ENCODE results near the gene MRPL40. TPM values are rescaled to one million over a fixed set of nuclear protein-coding genes. Genes with fewer than 3 reads are reported as not detected.

Gene MRPL40
- total and polyA plus RNA-seq, 10 of the 15 experiments (the other 5 are each of a cell fraction or from before 2014, with no cell fraction given): 41.2 to 207 (median 69.1) TPM

GRCh38 chr22:19431649-19432132 lies 654 bp upstream of the MRPL40 start, which contains the start of gene HIRA (continued):
- no peak for TF ChIP-seq PRDM15 (CRISPR knock-in tag; IDR thresholded peaks at IDR 0.05)
- no peak for TF ChIP-seq PAX8 (IDR thresholded peaks at IDR 0.05)
- no peak for TF ChIP-seq SMAD1 (IDR thresholded peaks at IDR 0.05; ENCODE audit: low read depth, partially characterized antibody)
- TF ChIP-seq ZNF207 (IDR thresholded peaks at IDR 0.05; ENCODE audit: borderline replicate concordance): peak; percentile 72; the same call in 1 of the 2 replicates
- peak; percentile 28; the same call in 1 of the 2 replicates for TF ChIP-seq NR2F1 (conservative IDR thresholded peaks at IDR 0.05)
- TF ChIP-seq RELB (IDR thresholded peaks at IDR 0.05; ENCODE audit: low read depth): no peak
- peak; percentile 41 to 48; a peak in 2 of 3 replicates for TF ChIP-seq EGR1 (IDR thresholded peaks at IDR 0.05; ENCODE audit: borderline replicate concordance in 1 of 2, low read depth in 2 of 2, low read length in 2 of 2)
- peak; percentile 49 for TF ChIP-seq SP1 (IDR thresholded peaks at IDR 0.05; ENCODE audit: low read depth, low read length)
- no peak for TF ChIP-seq FOXK2 (IDR thresholded peaks at IDR 0.05)
- TF ChIP-seq SUPT20H (IDR thresholded peaks at IDR 0.05; ENCODE audit: borderline replicate concordance, control insufficient read depth, low read depth, low read length): no peak
- TF ChIP-seq PKNOX1 (IDR thresholded peaks at IDR 0.05): no peak
- TF ChIP-seq RAD21 (IDR thresholded peaks at IDR 0.05; ENCODE audit: insufficient read depth, low read depth, low read length): no peak
- TF ChIP-seq TAF1 (IDR thresholded peaks at IDR 0.05; ENCODE audit: borderline replicate concordance, low read depth, low read length): peak; percentile 94
- TF ChIP-seq STAT3 (IDR thresholded peaks at IDR 0.05; ENCODE audit: low read depth, low read length): no peak
- TF ChIP-seq ZBTB33 (IDR thresholded peaks at IDR 0.05): no peak
- TF ChIP-seq CUX1 (IDR thresholded peaks at IDR 0.05; ENCODE audit: insufficient replicate concordance, low read depth, low read length): no peak
